Measurements from ENCODE around the gene ATF2. TPM values are rescaled to one million over a fixed set of nuclear protein-coding genes. Genes with fewer than 3 reads are reported as not detected.
A peak's percentile ranks its signal among the peaks of the same experiment; 100 is the strongest.

The ATF2 gene
- total and polyA plus RNA-seq, 2 of the 8 experiments (the other 6 are each of a cell fraction or from before 2014, with no cell fraction given): 31.2 to 46.5 TPM

DNA sequence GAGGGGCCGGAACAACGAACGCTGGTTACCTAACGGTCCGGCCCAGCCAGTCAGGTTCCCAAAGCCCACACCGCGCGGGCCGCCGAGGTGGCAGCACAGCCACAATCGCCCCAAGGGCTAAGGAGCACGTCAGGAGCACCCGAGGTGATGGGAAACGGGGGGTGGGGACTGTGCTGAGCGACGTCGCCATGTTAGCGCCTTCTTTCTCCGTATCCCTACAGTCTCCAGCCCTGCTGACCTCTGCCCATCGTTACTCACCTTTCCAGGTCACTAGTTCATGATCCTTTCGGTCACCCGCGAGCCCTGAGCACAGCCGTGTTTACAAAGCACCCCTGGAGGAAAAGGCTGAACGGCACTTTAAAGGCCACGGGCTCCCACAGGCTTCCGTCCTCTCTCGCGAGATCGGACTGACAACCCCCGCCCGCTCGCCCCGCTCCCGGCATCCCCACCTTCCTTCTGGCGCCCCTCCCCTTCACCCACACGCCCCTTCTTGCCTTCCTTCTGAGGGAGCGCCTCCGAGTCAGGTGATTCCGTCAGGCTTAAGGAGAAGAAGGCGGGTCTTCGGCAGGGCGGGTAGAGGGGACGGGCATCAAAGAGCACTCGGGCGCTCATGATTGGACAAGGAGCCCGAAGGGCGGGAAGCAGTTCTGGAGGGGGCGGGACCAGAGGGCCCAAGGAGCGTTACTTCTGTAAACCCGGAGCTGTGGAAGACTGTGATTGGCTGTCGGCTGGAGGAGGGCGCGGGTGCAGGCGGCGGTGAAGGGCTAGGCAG is at the start of gene ATF2 (continued):
- peak; percentile 10 to 32; a peak in 1 of 4 replicates for TF ChIP-seq SIN3A (conservative IDR thresholded peaks at IDR 0.05 in 1 of 2, IDR thresholded peaks at IDR 0.05 in 1 of 2; ENCODE audit: low read depth in 1 of 2, low read length in 2 of 2)
- TF ChIP-seq ASH2L (IDR thresholded peaks at IDR 0.05; ENCODE audit: low read length): peak; percentile 99
- peak; percentile 79 for TF ChIP-seq POLR2AphosphoS5 (IDR thresholded peaks at IDR 0.05; ENCODE audit: low read depth, low read length)
- no peak for TF ChIP-seq HDAC6 (IDR thresholded peaks at IDR 0.05; ENCODE audit: low read depth, low read length)
- TF ChIP-seq, protein P1, sequence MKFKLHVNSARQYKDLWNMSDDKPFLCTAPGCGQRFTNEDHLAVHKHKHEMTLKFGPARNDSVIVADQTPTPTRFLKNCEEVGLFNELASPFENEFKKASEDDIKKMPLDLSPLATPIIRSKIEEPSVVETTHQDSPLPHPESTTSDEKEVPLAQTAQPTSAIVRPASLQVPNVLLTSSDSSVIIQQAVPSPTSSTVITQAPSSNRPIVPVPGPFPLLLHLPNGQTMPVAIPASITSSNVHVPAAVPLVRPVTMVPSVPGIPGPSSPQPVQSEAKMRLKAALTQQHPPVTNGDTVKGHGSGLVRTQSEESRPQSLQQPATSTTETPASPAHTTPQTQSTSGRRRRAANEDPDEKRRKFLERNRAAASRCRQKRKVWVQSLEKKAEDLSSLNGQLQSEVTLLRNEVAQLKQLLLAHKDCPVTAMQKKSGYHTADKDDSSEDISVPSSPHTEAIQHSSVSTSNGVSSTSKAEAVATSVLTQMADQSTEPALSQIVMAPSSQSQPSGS (IDR thresholded peaks at IDR 0.05; ENCODE audit: low read length): no peak
